Transverse colon (tissue), 4 donors: Measurements from ENCODE around the gene MAN1C1.

Experiments used
- CTCF ChIP-seq, 5 experiments: fragments of 200-600 bp in 3 of 5; fragments of 450-650 bp in 2 of 5; sonication (generic) in 3 of 5; IDR thresholded peaks; 1 replicate in 2 of 5; 2 replicates in 3 of 5; pipeline ENCODE4 v1.5.1; 2016 to 2017; ENCODE audit warnings: antibody characterized with exemption in 5 of 5, inconsistent platforms in 3 of 5, mild to moderate bottlenecking in 2 of 5, moderate library complexity in 1 of 5
- POLR2A ChIP-seq: fragments of 450-650 bp; IDR thresholded peaks from one replicate; pipeline ENCODE4 v1.6.1; 2016; ENCODE audit warnings: antibody characterized with exemption, mild to moderate bottlenecking, moderate library complexity
- POLR2AphosphoS5 ChIP-seq, 3 donors: sonication (generic); formaldehyde crosslinking; IDR thresholded peaks; one replicate each; pipeline ENCODE4 v1.6.1; 2016; ENCODE audit warnings: antibody characterized with exemption in 3 of 3

- TF ChIP-seq CTCF (IDR thresholded peaks at IDR 0.05) = no peak
- TF ChIP-seq POLR2A = no peak
- no peak for TF ChIP-seq POLR2AphosphoS5 (IDR thresholded peaks at IDR 0.05)
Measured at GRCh38 chr1:25644962-25645361, 28.4 kb downstream of the MAN1C1 start.
